ENCODE data around the gene HPS1.
"Not testable (repeated sequence)": the region's sequence is repeated elsewhere in the genome, so short reads cannot be mapped to it uniquely, and the experiment has no call there.

DNA sequence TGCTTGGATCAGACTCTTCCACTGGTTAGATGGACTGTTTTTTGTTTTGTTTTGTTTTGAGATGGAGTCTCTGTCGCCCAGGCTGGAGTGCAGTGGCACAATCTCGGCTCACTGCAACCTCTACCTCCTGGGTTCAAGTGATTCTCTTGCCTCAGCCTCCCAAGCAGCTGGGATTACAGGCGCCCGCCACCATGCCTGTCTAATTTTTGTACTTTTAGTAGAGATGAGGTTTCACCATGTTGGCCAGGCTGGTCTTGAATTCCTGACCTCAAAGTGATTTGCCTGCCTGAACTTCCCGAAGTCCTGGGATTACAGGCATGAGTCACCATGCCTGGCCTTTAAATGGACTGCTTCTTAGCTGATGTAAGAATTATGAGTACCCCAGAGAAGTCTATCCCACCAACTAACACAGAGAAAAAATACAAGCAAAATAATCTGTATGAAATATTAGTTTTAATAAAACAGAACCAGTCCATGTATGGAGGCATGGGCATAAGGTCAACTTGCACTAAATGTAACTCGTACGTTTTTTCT, 63.5 kb downstream of the HPS1 start:
- TF ChIP-seq, protein P1, sequence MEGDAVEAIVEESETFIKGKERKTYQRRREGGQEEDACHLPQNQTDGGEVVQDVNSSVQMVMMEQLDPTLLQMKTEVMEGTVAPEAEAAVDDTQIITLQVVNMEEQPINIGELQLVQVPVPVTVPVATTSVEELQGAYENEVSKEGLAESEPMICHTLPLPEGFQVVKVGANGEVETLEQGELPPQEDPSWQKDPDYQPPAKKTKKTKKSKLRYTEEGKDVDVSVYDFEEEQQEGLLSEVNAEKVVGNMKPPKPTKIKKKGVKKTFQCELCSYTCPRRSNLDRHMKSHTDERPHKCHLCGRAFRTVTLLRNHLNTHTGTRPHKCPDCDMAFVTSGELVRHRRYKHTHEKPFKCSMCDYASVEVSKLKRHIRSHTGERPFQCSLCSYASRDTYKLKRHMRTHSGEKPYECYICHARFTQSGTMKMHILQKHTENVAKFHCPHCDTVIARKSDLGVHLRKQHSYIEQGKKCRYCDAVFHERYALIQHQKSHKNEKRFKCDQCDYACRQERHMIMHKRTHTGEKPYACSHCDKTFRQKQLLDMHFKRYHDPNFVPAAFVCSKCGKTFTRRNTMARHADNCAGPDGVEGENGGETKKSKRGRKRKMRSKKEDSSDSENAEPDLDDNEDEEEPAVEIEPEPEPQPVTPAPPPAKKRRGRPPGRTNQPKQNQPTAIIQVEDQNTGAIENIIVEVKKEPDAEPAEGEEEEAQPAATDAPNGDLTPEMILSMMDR (IDR thresholded peaks at IDR 0.05; ENCODE audit: low read depth, low read length, poor library complexity, severe bottlenecking) = not testable (repeated sequence)
- not testable (repeated sequence) for TF ChIP-seq EZH2phosphoT487 (IDR thresholded peaks at IDR 0.05; ENCODE audit: borderline replicate concordance, low read length)

All from DOHH2 (cell line).